GM12873 (cell line): ENCODE measurements around the gene GDPD2.

Experiments used
- TF ChIP-seq, protein P1 (sequence below): IDR thresholded peaks from 2 replicates; pipeline ENCODE4 v1.5.1; 2012; ENCODE audit warnings: low read depth, mild to moderate bottlenecking, moderate library complexity, low read length, control low read depth; ENCODE audit not compliant: insufficient read depth; ENCODE audit errors: missing control alignments

GDPD2 gene

DNA sequence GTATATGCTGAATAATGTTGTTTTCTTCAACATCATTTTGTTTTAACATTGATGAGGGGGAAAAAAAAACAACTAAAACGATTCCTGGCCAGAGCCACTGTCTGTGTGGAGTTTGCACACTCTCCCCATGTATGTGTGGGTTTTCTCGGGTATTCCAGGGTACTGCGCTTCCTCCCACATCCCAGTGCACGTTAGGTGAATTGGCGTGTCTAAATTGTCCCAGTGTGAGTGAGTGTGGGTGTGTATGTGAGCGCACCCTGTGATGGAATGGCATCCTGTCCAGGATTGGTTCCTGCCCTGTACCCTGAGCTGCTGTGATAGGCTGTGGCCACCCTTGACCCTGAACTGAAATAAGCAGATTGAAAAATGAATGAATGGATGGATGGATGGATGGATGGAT is 19.1 kb downstream of the GDPD2 start:
- TF ChIP-seq, protein P1, sequence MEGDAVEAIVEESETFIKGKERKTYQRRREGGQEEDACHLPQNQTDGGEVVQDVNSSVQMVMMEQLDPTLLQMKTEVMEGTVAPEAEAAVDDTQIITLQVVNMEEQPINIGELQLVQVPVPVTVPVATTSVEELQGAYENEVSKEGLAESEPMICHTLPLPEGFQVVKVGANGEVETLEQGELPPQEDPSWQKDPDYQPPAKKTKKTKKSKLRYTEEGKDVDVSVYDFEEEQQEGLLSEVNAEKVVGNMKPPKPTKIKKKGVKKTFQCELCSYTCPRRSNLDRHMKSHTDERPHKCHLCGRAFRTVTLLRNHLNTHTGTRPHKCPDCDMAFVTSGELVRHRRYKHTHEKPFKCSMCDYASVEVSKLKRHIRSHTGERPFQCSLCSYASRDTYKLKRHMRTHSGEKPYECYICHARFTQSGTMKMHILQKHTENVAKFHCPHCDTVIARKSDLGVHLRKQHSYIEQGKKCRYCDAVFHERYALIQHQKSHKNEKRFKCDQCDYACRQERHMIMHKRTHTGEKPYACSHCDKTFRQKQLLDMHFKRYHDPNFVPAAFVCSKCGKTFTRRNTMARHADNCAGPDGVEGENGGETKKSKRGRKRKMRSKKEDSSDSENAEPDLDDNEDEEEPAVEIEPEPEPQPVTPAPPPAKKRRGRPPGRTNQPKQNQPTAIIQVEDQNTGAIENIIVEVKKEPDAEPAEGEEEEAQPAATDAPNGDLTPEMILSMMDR = no peak

GRCh38 chrX:70444326-70444945 is 21.3 kb downstream of the GDPD2 start, which contains the start of gene DLG3:
DLG3 (plus strand) TSS chrX:70444835; CDS start chrX:70445202, 367 bp downstream.
- TF ChIP-seq, protein P1 = no peak

DNA sequence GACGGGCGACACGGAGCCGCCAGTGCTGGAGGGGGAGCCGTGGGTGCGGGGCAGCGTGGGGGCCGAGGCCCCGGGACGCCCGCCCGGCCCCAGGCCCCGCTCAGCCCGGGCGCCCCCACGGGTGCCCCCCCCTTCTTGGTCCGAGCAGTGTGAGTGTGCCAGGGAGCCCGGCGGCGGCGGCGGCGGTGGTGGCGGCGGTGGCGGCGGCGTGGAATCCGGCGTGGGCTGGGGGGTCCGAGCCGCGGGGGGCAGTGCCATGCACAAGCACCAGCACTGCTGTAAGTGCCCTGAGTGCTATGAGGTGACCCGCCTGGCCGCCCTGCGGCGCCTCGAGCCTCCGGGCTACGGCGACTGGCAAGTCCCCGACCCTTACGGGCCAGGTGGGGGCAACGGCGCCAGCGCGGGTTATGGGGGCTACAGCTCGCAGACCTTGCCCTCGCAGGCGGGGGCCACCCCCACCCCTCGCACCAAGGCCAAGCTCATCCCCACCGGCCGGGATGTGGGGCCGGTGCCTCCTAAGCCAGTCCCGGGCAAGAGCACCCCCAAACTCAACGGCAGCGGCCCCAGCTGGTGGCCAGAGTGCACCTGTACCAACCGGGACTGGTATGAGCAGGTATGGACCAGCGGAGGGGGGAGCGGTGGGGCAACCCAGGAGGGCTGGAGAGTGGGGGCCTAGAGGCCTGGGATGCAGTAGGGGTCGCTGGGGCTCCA is 22.0 kb downstream of the GDPD2 start:
- TF ChIP-seq, protein P1 = no peak

DNA sequence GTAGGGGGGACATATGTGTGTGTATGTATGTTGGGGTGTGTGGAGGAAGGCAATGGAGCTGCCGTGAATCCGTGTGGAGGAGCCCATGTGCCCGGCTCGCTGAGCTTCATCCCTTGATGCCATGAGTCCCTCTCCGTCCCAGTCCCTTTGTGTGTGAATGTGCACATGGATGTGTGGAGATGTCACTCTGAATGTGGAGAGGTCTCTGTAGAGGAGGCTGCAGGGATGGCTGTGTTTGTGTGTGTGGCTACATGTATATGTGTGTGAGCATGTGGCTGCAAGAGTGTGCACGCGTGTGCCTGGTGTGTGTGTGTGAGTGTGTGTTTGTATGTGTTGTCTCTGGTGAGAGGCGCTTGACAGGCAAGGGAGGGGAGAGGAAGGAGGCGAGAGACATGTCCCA is 22.8 kb downstream of the GDPD2 start:
- TF ChIP-seq, protein P1 = no peak

- TF ChIP-seq, protein P1 = no peak
These were observed 23.6 kb downstream of the GDPD2 start for GRCh38 chrX:70446380-70447350.

DNA sequence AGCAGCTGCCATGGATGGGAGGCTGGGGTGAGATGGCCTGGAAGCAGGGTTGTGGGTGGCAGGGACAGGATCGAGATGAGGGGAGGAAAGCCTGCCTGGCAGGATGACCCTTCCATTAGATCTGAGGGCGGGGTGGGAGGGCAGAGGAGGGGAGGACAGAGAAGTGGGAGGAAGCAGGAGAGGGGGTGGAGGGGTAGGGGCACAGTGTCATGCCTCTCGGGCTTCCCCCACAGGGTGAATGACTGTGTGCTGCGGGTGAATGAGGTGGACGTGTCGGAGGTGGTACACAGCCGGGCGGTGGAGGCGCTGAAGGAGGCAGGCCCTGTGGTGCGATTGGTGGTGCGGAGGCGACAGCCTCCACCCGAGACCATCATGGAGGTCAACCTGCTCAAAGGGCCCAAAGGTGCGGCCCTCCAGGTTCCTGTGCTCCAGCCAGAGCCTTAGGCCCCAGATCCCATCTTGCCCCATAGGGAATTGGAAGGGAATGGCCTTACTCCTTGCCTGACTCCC is 26.4 kb downstream of the GDPD2 start:
- TF ChIP-seq, protein P1 = no peak
